Measurements from ENCODE around the gene CCDC87.

CCDC87 gene

GRCh38 chr11:66564984-66565383 lies 27.9 kb downstream of the CCDC87 start:
- H3K36me3 ChIP-seq (ENCODE audit: low read length): no peaks in the 10 kb centered on the region
- TF ChIP-seq EZH2phosphoT487 (conservative IDR thresholded peaks at IDR 0.05; ENCODE audit: low read length): no peak
- no peak for TF ChIP-seq CTCF (IDR thresholded peaks at IDR 0.05; ENCODE audit: insufficient read depth, low read length, poor library complexity, severe bottlenecking)
- H3K9ac ChIP-seq (ENCODE audit: low read length): no peak overlapping the region
- no peaks in the 10 kb centered on the region for H3K9me2 ChIP-seq (replicated peaks; ENCODE audit: insufficient read depth, low read length)
- H3K9me3 ChIP-seq (ENCODE audit: insufficient read depth, low read length): no peaks in the 10 kb centered on the region
- H3F3A ChIP-seq (ENCODE audit: insufficient read depth): no peaks in the 10 kb centered on the region
- H3K79me2 ChIP-seq (ENCODE audit: insufficient read depth, low read length): no peaks in the 10 kb centered on the region
- no peak overlapping the region for H3K27ac ChIP-seq (ENCODE audit: low read depth, low read length)
- no peaks in the 10 kb centered on the region for H3K27me3 ChIP-seq (ENCODE audit: low read length)
- H2AFZ ChIP-seq (ENCODE audit: low read depth, low read length, severe bottlenecking): no peak overlapping the region
- H3K4me3 ChIP-seq (ENCODE audit: insufficient read depth, low read length, poor library complexity, severe bottlenecking): no peak overlapping the region
- H4K20me1 ChIP-seq (ENCODE audit: low read depth, low read length): no peaks in the 10 kb centered on the region
- H3K4me2 ChIP-seq (ENCODE audit: low read depth, low read length, poor library complexity, severe bottlenecking): no peak overlapping the region

- Histone ChIP-seq H3K36me3 (ENCODE audit: low read length) (no peaks in the 10 kb centered on the region), H3K27ac (ENCODE audit: low read depth, low read length) (no peak overlapping the region), H3K79me2 (ENCODE audit: insufficient read depth, low read length) (no peaks in the 10 kb centered on the region), H3F3A (ENCODE audit: insufficient read depth) (no peaks in the 10 kb centered on the region), H3K9me3 (ENCODE audit: insufficient read depth, low read length) (no peaks in the 10 kb centered on the region), H3K4me3 (ENCODE audit: insufficient read depth, low read length, poor library complexity, severe bottlenecking) (no peak overlapping the region), H3K9me2 (replicated peaks; ENCODE audit: insufficient read depth, low read length) (no peaks in the 10 kb centered on the region), H3K27me3 (ENCODE audit: low read length) (no peaks in the 10 kb centered on the region), H3K4me2 (ENCODE audit: low read depth, low read length, poor library complexity, severe bottlenecking) (no peak overlapping the region), H2AFZ (ENCODE audit: low read depth, low read length, severe bottlenecking) (no peak overlapping the region), H3K9ac (ENCODE audit: low read length) (no peak overlapping the region), H4K20me1 (ENCODE audit: low read depth, low read length) (no peaks in the 10 kb centered on the region)
- TF ChIP-seq EZH2phosphoT487 (conservative IDR thresholded peaks at IDR 0.05; ENCODE audit: low read length) (no peak), CTCF (IDR thresholded peaks at IDR 0.05; ENCODE audit: insufficient read depth, low read length, poor library complexity, severe bottlenecking) (no peak)
Observed at GRCh38 chr11:66564538-66564937, 28.3 kb downstream of the CCDC87 start.

- no peaks in the 10 kb centered on the region for H4K20me1 ChIP-seq (ENCODE audit: low read depth, low read length)
- H3F3A ChIP-seq (ENCODE audit: insufficient read depth): no peaks in the 10 kb centered on the region
- H3K79me2 ChIP-seq (ENCODE audit: insufficient read depth, low read length): no peaks in the 10 kb centered on the region
- H3K27me3 ChIP-seq (ENCODE audit: low read length): no peaks in the 10 kb centered on the region
- H3K27ac ChIP-seq (ENCODE audit: low read depth, low read length): no peak overlapping the region
- no peaks in the 10 kb centered on the region for H3K36me3 ChIP-seq (ENCODE audit: low read length)
- no peaks in the 10 kb centered on the region for H3K9me3 ChIP-seq (ENCODE audit: insufficient read depth, low read length)
- H2AFZ ChIP-seq (ENCODE audit: low read depth, low read length, severe bottlenecking): no peak overlapping the region
- H3K9me2 ChIP-seq (replicated peaks; ENCODE audit: insufficient read depth, low read length): no peaks in the 10 kb centered on the region
- no peak overlapping the region for H3K9ac ChIP-seq (ENCODE audit: low read length)
- H3K4me2 ChIP-seq (ENCODE audit: low read depth, low read length, poor library complexity, severe bottlenecking): no peak overlapping the region
- TF ChIP-seq EZH2phosphoT487 (conservative IDR thresholded peaks at IDR 0.05; ENCODE audit: low read length) (no peak), CTCF (IDR thresholded peaks at IDR 0.05; ENCODE audit: insufficient read depth, low read length, poor library complexity, severe bottlenecking) (no peak)
- no peak overlapping the region for H3K4me3 ChIP-seq (ENCODE audit: insufficient read depth, low read length, poor library complexity, severe bottlenecking)
Observed at GRCh38 chr11:66563832-66564231, 29.0 kb downstream of the CCDC87 start.
